Kidney epithelial cell (primary cell): ENCODE results near the gene KCNG2. TPM values are rescaled to one million over a fixed set of nuclear protein-coding genes. Genes with fewer than 3 reads are reported as not detected.

ENCODE experiments used
- DNase-seq: peaks from one replicate; pipeline ENCODE4 v3.0.0-alpha.2; 2010; ENCODE audit warnings: low read depth
- H3K27me3 ChIP-seq: 2 replicates; pipeline ENCODE4 v1.6.0; 2011; ENCODE audit warnings: low read length; ENCODE audit not compliant: control insufficient read depth, insufficient read depth
- H3K36me3 ChIP-seq: 2 replicates; pipeline ENCODE4 v1.5.1; 2011; ENCODE audit warnings: low read length; ENCODE audit not compliant: control insufficient read depth, insufficient read depth
- H3K4me3 ChIP-seq: 2 replicates; pipeline ENCODE4 v1.5.1; 2011; ENCODE audit warnings: low read depth, mild to moderate bottlenecking, control low read depth, low read length
- CTCF ChIP-seq: IDR thresholded peaks from 2 replicates; pipeline ENCODE4 v1.5.1; 2011; ENCODE audit warnings: mild to moderate bottlenecking, moderate library complexity, low read length, control low read depth, inconsistent platforms; ENCODE audit not compliant: insufficient read depth, poor library complexity, severe bottlenecking
- total RNA-seq: library from RNA; depleted of rRNA; stranded (reverse); fragments of >200 nt; gene quantifications from 2 replicates; pipeline ENCODE4 v1.2.3, GENCODE V29; 2015

Gene KCNG2
- total RNA-seq, 1 donor from 2014 or later: not detected

- Histone ChIP-seq H3K36me3 (no peaks in the 10 kb centered on the region), H3K27me3 (no peaks in the 10 kb centered on the region), H3K4me3 (no peak overlapping the region)
- DNase-seq: no peak
- no peak for TF ChIP-seq CTCF
Observed at GRCh38 chr18:79904357-79905147, 106.8 kb downstream of the KCNG2 start.

- H3K36me3 ChIP-seq: no peaks in the 10 kb centered on the region
- DNase-seq: no peak
- TF ChIP-seq CTCF: no peak
Observed at GRCh38 chr18:79905389-79905911, 107.7 kb downstream of the KCNG2 start.

GRCh38 chr18:79905993-79906392 is 108.3 kb downstream of the KCNG2 start:
- no peaks in the 10 kb centered on the region for H3K36me3 ChIP-seq
- DNase-seq: no peak
- no peak overlapping the region for H3K4me3 ChIP-seq
- no peaks in the 10 kb centered on the region for H3K27me3 ChIP-seq
- no peak for TF ChIP-seq CTCF

More at GRCh38 chr18:79905389-79905911, 107.7 kb downstream of the KCNG2 start:
- Histone ChIP-seq H3K4me3 (no peak overlapping the region), H3K27me3 (no peaks in the 10 kb centered on the region)

- H3K27me3 ChIP-seq: no peaks in the 10 kb centered on the region
- no peak for TF ChIP-seq CTCF
- H3K4me3 ChIP-seq: no peak overlapping the region
- H3K36me3 ChIP-seq: no peaks in the 10 kb centered on the region
- no peak for DNase-seq
Observed at GRCh38 chr18:79906706-79907105, 109.0 kb downstream of the KCNG2 start.

- Histone ChIP-seq H3K27me3 (no peaks in the 10 kb centered on the region), H3K4me3 (no peak overlapping the region), H3K36me3 (no peaks in the 10 kb centered on the region)
- no peak for TF ChIP-seq CTCF
- no peak for DNase-seq
Observed at GRCh38 chr18:79910563-79911343, 113.0 kb downstream of the KCNG2 start.
